ENCODE measurements around the gene ARL13B.
"Not testable (repeated sequence)": the region's sequence is repeated elsewhere in the genome, so short reads cannot be mapped to it uniquely, and the experiment has no call there.

ARL13B gene

GRCh38 chr3:93979850-93980676 is at the start of gene ARL13B:
Gene ARL13B (plus strand): TSS chr3:93980155. CDS start chr3:93980424, 269 bp downstream.
- peak; percentile 98 for DNase-seq

- no peak for DNase-seq
Observed at GRCh38 chr3:93931597-93932229, 48.2 kb upstream of the ARL13B start.

GRCh38 chr3:93934366-93935046 is 45.4 kb upstream of the ARL13B start:
- DNase-seq, result no peak

- no peak for DNase-seq
Observed at GRCh38 chr3:93936549-93936948, 43.4 kb upstream of the ARL13B start.

GRCh38 chr3:93937485-93937884 is 42.5 kb upstream of the ARL13B start:
- not testable (repeated sequence) for DNase-seq

GRCh38 chr3:93949958-93950357 is 30.0 kb upstream of the ARL13B start:
- DNase-seq, result not testable (repeated sequence)

GRCh38 chr3:93961026-93961425 is 18.9 kb upstream of the ARL13B start:
- no peak for DNase-seq

- no peak for DNase-seq
Observed at GRCh38 chr3:93961489-93961888, 18.5 kb upstream of the ARL13B start.

- no peak for DNase-seq
Observed at GRCh38 chr3:93962798-93963197, 17.2 kb upstream of the ARL13B start.

GRCh38 chr3:93965106-93965505 is 14.8 kb upstream of the ARL13B start:
- not testable (repeated sequence) for DNase-seq

GRCh38 chr3:93969443-93969842 is 10.5 kb upstream of the ARL13B start:
- DNase-seq, result no peak

- no peak for DNase-seq
Observed at GRCh38 chr3:93969997-93970396, 10.0 kb upstream of the ARL13B start.

- peak; percentile 54 for DNase-seq
Observed at GRCh38 chr3:93973131-93974126, 6.5 kb upstream of the ARL13B start, which contains the start of gene PROS1. Gene PROS1 (minus strand): TSS chr3:93973896. CDS start chr3:93973749, 147 bp downstream.

- no peak for DNase-seq
Observed at GRCh38 chr3:93981649-93982048, 1.7 kb downstream of the ARL13B start.

- no peak for DNase-seq
Observed at GRCh38 chr3:93983408-93983807, 3.5 kb downstream of the ARL13B start.

GRCh38 chr3:93984618-93985017 is 4.7 kb downstream of the ARL13B start:
- DNase-seq, result no peak

GRCh38 chr3:93988283-93988682 is 8.3 kb downstream of the ARL13B start:
- no peak for DNase-seq

- no peak for DNase-seq
Observed at GRCh38 chr3:93988764-93989163, 8.8 kb downstream of the ARL13B start.

GRCh38 chr3:93989241-93989640 is 9.3 kb downstream of the ARL13B start:
- DNase-seq, result no peak

GRCh38 chr3:93991631-93992030 is 11.7 kb downstream of the ARL13B start:
- DNase-seq, result no peak

GRCh38 chr3:93992207-93992606 is 12.3 kb downstream of the ARL13B start:
- no peak for DNase-seq

GRCh38 chr3:93994056-93994455 is 14.1 kb downstream of the ARL13B start:
- no peak for DNase-seq
